Measurements from ENCODE around the gene CFAP97. TPM values are rescaled to one million over a fixed set of nuclear protein-coding genes. Genes with fewer than 3 reads are reported as not detected.

The CFAP97 gene
- total RNA-seq, 2 experiments from 2014 or later: 49.2 to 49.3 TPM

- H3K27me3 Mint-ChIP-seq: no peaks in the 10 kb centered on the region
- no peak for DNase-seq
- H3K9me3 Mint-ChIP-seq: no peaks in the 10 kb centered on the region
- no peak overlapping the region for H3K27ac Mint-ChIP-seq
- H3K4me1 Mint-ChIP-seq: peaks cover 11% of the 10 kb centered on the region
- no peak overlapping the region for H3K4me3 Mint-ChIP-seq
- no peaks in the 10 kb centered on the region for H3K36me3 Mint-ChIP-seq
Measured at GRCh38 chr4:185232370-185232769, 28.6 kb upstream of the CFAP97 start.

- no peak for DNase-seq
- Mint-ChIP-seq H3K36me3 (no peaks in the 10 kb centered on the region), H3K4me1 (peaks cover 10% of the 10 kb centered on the region), H3K9me3 (no peaks in the 10 kb centered on the region), H3K27me3 (no peaks in the 10 kb centered on the region), H3K27ac (no peak overlapping the region), H3K4me3 (no peak overlapping the region)
Measured at GRCh38 chr4:185229021-185229818, 25.4 kb upstream of the CFAP97 start.

DNA sequence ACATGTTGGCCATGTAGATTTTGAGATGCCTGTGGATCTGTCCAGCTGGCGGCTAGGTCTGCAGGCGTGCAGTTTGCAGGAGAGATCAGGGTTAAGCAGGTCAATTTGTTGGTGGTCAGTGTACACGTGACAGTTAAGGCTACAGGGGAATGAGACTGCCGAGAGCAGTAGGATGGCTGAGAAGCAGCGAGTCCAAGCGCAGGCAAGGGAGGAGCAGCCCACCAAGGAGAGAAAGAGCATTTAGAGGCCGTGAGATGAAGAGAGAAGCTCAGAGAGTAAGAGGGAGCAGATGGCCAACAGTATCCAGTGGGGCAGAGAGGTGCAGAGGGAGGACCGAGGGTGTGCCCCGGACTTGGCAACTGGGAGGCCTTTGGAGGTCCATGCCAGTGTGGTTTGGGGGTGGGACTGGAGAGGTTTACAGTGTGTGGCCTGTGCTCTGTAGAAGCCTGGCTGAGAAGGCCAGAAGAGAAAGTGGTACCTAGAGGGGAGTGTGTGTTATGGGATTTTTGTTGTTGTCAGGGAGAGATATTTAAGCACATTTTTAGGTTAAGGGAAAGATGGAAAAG, 24.0 kb upstream of the CFAP97 start:
- no peak for DNase-seq
- H3K36me3 Mint-ChIP-seq: no peaks in the 10 kb centered on the region
- no peaks in the 10 kb centered on the region for H3K9me3 Mint-ChIP-seq
- no peak overlapping the region for H3K27ac Mint-ChIP-seq
- H3K27me3 Mint-ChIP-seq: no peaks in the 10 kb centered on the region
- peaks cover 10% of the 10 kb centered on the region for H3K4me1 Mint-ChIP-seq
- H3K4me3 Mint-ChIP-seq: no peak overlapping the region

DNA sequence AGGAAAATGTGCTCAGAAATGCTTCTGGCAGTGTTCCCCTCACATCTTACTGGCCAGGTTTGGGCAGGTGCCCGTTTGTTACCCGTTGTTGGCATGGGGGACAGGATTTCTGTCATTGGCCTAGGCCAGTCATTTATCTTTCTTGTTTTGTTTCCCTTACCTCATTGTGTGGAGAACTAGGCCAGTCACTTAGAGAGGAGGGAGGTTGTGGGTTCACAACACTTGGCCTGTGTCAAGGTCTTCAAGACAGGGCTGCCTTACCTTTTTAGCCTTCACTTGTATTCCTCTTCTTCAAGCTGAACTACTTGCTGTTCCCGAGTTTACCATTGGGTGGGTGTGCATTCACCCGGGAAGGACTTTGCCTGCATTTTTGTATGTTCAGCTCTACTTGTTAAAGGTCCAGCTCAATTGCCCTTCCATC, 23.3 kb upstream of the CFAP97 start:
- Mint-ChIP-seq H3K36me3 (peaks cover 2% of the 10 kb centered on the region), H3K27ac (no peak overlapping the region), H3K27me3 (no peaks in the 10 kb centered on the region), H3K4me3 (no peak overlapping the region), H3K4me1 (peaks cover 6% of the 10 kb centered on the region), H3K9me3 (no peaks in the 10 kb centered on the region)
- no peak for DNase-seq

DNA sequence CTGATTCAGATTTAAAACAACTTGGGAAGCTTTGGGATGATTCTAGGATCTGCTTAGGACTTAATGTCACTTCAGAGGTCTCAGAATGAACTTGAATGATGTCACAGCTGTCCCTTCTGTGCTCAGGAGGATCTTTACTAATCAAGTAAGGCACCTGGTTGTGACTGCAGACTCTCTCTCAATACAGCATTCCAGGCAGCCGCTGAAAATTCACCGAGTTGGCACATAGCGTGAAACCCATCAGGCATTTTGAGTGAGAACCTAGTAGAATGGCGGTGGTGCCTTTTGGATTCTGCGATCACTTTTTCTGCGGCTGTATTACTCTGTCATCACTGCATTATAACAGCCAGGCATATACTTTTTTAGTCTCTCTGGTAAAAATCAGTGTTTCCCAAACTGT, 22.1 kb upstream of the CFAP97 start:
- Mint-ChIP-seq H3K4me1 (peaks cover 2% of the 10 kb centered on the region), H3K4me3 (no peak overlapping the region), H3K27ac (no peak overlapping the region), H3K9me3 (no peaks in the 10 kb centered on the region), H3K27me3 (no peaks in the 10 kb centered on the region), H3K36me3 (peaks cover 8% of the 10 kb centered on the region)
- DNase-seq: no peak

- Mint-ChIP-seq H3K4me1 (peaks cover 6% of the 10 kb centered on the region), H3K4me3 (no peak overlapping the region), H3K27me3 (no peaks in the 10 kb centered on the region), H3K27ac (no peak overlapping the region), H3K9me3 (no peaks in the 10 kb centered on the region), H3K36me3 (peaks cover 8% of the 10 kb centered on the region)
- no peak for DNase-seq
Measured at GRCh38 chr4:185224597-185224996, 20.8 kb upstream of the CFAP97 start.

GRCh38 chr4:185222598-185222997, 18.8 kb upstream of the CFAP97 start:
- H3K4me1 Mint-ChIP-seq: peaks cover 12% of the 10 kb centered on the region
- H3K27ac Mint-ChIP-seq: no peak overlapping the region
- no peak for DNase-seq
- no peak overlapping the region for H3K4me3 Mint-ChIP-seq
- H3K9me3 Mint-ChIP-seq: no peaks in the 10 kb centered on the region
- no peaks in the 10 kb centered on the region for H3K27me3 Mint-ChIP-seq
- peaks cover 8% of the 10 kb centered on the region for H3K36me3 Mint-ChIP-seq

GRCh38 chr4:185221912-185222311, 18.1 kb upstream of the CFAP97 start:
- H3K36me3 Mint-ChIP-seq: peaks cover 8% of the 10 kb centered on the region
- H3K4me1 Mint-ChIP-seq: peaks cover 14% of the 10 kb centered on the region
- no peaks in the 10 kb centered on the region for H3K9me3 Mint-ChIP-seq
- H3K27ac Mint-ChIP-seq: no peak overlapping the region
- H3K4me3 Mint-ChIP-seq: no peak overlapping the region
- no peaks in the 10 kb centered on the region for H3K27me3 Mint-ChIP-seq
- no peak for DNase-seq

DNA sequence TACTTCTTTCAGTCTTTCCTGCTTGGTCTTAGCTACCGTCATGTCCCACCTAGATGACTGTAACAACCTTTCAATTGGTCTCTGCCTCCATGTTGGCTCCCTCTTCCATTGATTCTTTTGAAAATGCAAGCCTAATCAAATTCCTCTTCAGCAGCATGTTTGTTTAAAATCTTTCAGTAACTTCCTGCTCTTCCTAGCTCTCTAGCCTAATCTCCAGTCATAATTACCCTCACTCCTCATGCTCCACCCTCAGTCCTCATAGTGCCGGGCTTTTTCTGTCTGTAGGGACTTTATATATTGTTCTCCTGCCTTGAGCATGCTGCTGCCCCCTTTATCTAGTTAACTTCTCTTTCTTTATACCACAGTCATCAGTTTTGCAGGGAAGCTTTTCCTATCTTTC, 17.7 kb upstream of the CFAP97 start:
- DNase-seq: no peak
- H3K27ac Mint-ChIP-seq: no peak overlapping the region
- H3K9me3 Mint-ChIP-seq: no peaks in the 10 kb centered on the region
- H3K4me1 Mint-ChIP-seq: peaks cover 13% of the 10 kb centered on the region
- peaks cover 8% of the 10 kb centered on the region for H3K36me3 Mint-ChIP-seq
- no peaks in the 10 kb centered on the region for H3K27me3 Mint-ChIP-seq
- H3K4me3 Mint-ChIP-seq: no peak overlapping the region

DNA sequence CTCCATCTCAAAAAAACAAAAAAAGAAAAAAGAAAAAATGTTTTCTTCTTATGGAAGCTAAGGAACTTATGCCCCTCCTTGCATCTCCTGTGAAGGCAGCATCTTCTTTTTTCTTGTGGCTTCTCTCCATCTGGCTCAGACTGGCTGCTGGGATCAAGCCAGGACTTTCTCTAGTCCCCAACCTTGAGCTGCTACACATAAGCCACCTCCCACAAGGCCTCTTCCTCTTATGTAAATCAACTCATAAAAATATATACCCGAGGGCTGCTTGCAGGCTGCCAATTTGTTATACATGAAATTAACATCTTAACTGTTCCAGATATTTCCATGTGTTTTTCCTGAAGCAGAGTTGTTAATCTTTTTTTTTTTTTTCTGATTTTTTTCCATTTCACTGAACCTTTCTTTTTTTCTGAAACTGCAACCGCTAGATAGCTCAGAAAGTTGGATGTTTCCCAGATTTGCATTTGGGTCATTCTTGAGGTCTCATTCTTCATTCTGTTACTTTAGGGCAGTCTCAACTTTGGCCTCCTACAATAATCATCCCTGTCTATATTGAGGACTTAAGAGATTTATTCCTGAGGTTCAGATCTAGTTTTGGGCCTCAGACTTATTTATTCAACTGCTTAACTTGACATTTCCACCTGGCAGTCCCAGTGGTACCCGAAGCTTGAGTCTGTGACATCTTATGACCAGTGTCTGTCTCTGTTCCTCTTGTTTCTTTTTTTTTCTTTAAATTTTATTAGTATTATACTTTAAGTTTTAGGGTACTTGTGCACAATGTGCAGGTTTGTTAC, 15.9 kb upstream of the CFAP97 start:
- H3K27ac Mint-ChIP-seq: no peak overlapping the region
- peaks cover 16% of the 10 kb centered on the region for H3K4me1 Mint-ChIP-seq
- DNase-seq: no peak
- H3K9me3 Mint-ChIP-seq: no peaks in the 10 kb centered on the region
- H3K27me3 Mint-ChIP-seq: no peaks in the 10 kb centered on the region
- peaks cover 8% of the 10 kb centered on the region for H3K36me3 Mint-ChIP-seq
- no peak overlapping the region for H3K4me3 Mint-ChIP-seq

DNA sequence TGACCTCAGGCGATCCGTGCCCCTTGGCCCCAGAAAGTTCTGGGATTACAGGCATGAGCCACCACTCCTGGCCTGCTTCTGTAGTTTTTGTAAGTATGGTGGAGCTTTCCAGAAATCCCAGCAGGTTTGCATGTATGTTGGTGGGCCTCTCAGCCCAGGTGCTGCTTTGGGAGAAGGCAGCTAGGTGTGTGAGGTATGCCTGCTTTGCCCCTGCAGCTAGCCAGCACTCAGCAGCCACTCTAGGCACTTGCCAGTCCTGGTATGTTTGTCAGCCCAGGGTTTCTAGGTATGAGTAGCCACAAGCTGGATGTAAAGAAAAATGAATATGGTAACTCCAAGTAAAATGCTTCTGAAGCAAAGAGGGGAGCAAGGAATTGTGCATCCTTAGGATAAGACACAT, 14.5 kb upstream of the CFAP97 start:
- Mint-ChIP-seq H3K27me3 (no peaks in the 10 kb centered on the region), H3K4me3 (no peak overlapping the region), H3K9me3 (no peaks in the 10 kb centered on the region), H3K27ac (no peak overlapping the region), H3K4me1 (peaks cover 16% of the 10 kb centered on the region), H3K36me3 (peaks cover 9% of the 10 kb centered on the region)
- no peak for DNase-seq

GRCh38 chr4:185217408-185217975, 13.7 kb upstream of the CFAP97 start:
- Mint-ChIP-seq H3K9me3 (no peaks in the 10 kb centered on the region), H3K4me3 (no peak overlapping the region), H3K4me1 (peaks cover 19% of the 10 kb centered on the region), H3K27me3 (no peaks in the 10 kb centered on the region), H3K36me3 (peaks cover 9% of the 10 kb centered on the region), H3K27ac (no peak overlapping the region)
- no peak for DNase-seq

DNA sequence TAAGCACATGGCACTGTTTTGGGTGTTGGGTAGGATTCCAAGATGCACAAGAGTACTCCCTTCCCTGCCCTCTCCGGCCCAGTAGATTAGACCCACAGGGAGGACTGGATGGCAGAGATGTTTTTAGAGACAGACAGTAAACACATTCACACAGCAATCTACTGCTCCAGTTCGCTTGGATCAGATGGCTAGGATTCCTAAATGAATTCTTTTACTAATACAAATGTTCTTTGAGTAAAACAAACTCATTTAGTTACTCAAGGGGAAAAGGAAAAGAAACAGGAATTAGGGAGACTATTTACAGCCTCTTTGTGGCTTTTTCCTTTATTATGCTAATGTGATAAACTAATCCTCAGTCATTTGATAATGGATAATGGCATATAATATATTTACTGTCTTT, 11.5 kb upstream of the CFAP97 start:
- Mint-ChIP-seq H3K4me1 (peaks cover 29% of the 10 kb centered on the region), H3K9me3 (no peaks in the 10 kb centered on the region), H3K36me3 (peaks cover 2% of the 10 kb centered on the region)

DNA sequence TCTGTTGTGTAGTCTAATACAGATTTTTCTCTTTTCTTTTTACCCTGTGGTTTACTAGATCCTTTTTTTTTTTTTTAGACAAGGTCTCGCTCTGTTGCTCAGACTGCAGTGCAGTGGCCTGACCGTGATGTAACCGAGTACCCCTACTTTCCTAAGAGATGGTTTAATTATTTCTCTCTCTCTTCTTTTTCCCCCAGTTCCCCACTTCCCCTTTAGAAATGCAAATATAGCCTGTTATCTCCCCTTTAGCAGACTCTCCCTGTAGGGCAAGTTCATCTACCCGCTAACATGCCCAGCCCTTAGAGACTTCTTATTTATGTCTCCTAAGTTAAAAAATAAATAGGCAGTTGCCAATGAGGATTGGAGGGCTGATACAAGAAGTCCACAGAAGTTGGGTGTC, 10.1 kb upstream of the CFAP97 start:
- no peak for DNase-seq
- H3K4me1 Mint-ChIP-seq: peaks cover 24% of the 10 kb centered on the region
- H3K9me3 Mint-ChIP-seq: no peaks in the 10 kb centered on the region
- no peaks in the 10 kb centered on the region for H3K27me3 Mint-ChIP-seq
- H3K27ac Mint-ChIP-seq: no peak overlapping the region
- peaks cover 2% of the 10 kb centered on the region for H3K36me3 Mint-ChIP-seq
- no peak overlapping the region for H3K4me3 Mint-ChIP-seq

More for the DNA sequence above, 11.5 kb upstream of the CFAP97 start:
- no peak for DNase-seq
- H3K27me3 Mint-ChIP-seq: no peaks in the 10 kb centered on the region
- H3K27ac Mint-ChIP-seq: no peak overlapping the region
- no peak overlapping the region for H3K4me3 Mint-ChIP-seq

DNA sequence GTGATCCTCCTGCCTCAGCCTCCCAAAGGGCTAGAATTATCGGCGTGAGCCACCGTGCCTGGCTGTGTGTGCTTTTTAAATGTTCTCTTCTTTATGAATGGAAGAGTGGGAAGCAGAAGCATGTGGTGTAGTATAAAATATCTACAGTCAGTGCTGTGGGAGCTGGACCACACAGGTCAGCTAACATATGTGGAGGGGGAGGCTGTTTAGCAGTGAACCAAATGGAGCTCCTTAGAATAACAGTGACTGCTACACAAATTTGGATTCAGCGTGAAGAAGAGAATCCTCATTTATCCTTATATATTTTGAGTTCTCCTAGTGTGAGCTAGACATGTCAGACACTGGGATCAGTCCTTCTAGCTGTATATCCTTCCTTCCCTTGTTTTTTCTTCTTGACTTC, 8.8 kb upstream of the CFAP97 start:
- Mint-ChIP-seq H3K4me1 (peaks cover 26% of the 10 kb centered on the region), H3K27ac (no peak overlapping the region), H3K27me3 (no peaks in the 10 kb centered on the region), H3K36me3 (peaks cover 2% of the 10 kb centered on the region), H3K4me3 (no peak overlapping the region), H3K9me3 (no peaks in the 10 kb centered on the region)
- no peak for DNase-seq
